ENCODE data around the gene PID1.

PID1 gene

DNA sequence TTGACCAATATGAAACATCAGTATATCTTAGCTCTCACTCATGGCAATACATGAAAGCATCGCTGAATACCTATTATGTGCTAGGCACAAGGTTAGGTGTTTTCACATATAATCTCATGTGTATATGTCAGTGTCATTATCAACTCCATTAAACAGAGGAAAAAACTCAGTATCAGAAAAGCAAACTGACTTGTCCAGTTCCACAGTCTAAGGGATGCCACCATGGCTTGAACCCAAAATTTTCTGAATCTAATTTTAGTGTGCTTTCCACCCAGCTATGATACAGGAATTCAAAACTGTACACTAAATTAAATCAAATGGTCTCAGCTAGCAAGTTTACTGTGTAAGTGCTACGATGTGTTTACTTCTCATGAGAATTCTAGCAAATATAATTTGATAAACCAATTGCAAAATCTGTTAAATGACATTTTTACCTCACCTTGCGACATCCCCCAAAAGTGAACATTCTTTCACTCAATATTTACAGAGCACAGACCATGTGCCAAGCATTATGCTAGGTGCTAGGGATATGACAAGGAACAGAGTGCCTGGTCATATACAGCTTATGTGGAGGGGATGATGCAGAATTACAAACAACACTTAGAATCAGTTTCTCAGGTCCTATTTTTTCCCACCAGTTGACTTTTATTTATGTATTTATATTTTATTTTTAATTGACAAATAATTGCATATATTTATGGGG lies 211.6 kb downstream of the PID1 start:
- DNase-seq: no peak

DNA sequence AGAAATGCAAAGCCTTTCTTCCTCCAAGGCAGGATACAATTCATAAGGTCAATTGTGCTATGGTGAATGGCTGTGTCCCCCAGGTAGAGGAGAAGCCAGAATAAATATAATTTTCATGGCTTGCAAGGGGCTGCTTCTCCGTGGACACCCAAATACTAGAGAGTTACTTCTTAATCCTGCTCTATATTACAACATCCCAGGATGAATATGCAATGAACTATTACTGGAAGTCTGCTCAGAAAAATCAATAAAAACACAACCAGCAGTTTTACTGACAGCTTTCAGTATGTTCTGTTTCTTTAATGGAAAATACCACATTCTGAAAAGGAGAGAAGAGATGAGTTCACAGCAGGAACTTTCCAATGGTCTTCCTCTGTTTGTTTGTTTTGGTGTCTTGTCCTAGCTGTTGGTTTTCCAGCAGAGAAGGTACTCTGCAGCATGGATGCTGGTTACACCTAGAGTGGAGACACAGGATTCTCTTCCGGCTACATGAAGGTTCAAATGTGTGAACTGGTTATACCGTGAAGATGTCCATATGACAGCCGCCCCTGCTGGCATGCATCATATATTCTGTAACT lies 213.0 kb downstream of the PID1 start:
- DNase-seq: no peak

DNA sequence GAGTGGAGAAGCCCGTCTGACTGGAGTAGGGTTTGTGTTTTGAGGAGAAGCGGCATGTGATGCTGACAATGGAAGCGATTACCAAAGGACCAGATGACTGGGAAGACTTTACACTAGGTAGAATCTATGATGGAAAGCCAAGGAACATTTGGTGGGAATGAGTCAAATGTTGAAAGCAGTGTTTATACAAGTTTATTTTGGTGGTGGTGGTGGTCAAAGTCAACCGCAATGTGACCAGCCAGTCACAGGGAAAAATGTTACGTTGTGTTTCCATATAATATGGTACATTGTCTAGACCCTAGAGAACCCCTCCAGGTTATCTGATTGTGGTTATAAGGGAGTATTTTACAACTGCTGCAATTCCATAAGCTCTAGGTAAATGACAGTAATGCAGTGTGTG lies 216.8 kb downstream of the PID1 start:
- no peak for DNase-seq

DNA sequence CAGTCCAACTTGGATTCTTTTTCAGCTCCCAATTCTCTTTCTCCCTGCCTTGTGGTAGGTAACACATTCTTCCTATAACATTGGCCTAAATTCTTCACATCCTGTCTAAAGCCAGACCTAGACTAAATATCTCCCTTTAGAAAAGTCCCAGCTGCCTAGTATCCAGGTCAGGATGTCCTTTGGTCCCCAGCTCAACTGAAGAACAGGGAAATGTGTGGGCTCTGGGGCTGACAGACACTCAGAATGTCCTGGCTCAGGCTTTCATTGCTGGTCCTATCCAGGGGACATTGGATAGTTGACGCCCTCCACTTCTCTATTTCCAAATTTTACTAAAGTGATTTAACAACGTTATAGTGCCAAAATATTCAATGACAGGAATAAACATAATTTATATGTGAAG lies 219.3 kb downstream of the PID1 start:
- DNase-seq: no peak

DNA sequence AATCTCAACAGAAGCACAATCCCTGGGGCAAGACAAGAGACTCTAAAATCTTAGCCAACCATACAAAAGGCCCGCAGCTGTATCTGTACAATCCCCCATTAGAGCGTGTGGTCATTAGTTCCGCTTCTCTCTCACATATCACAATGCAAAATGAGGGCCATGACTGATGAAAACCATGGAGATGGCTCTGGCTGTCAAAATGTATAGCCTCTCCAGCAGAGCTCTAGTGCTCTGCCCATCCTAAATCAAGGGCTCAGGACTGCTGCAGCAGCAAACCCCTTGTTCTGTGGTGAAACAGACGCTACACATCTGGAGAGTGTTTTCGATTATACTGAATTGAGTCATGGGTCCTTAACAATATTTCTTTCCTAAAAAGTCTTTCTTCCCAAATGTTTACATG lies 221.0 kb downstream of the PID1 start:
- no peak for DNase-seq

DNA sequence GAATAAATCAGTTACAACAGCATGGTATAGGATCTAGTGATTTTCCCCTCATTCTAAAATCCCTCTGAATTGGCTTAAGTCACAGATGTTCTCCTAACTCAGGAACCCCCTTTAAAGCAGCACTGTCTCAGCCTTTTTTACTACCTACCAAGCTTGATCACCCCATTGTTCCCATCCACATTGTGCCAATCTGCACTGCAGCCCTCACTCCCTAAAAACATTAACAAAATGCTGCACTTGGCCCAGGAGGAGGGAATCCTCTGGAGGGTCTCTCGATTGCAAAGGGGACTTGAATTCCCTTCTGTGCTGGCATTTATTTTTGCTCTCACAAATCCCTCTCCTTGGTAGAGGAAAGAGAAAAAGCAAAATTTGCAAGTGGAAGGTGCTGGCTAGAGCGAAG lies 223.0 kb downstream of the PID1 start:
- no peak for DNase-seq

DNA sequence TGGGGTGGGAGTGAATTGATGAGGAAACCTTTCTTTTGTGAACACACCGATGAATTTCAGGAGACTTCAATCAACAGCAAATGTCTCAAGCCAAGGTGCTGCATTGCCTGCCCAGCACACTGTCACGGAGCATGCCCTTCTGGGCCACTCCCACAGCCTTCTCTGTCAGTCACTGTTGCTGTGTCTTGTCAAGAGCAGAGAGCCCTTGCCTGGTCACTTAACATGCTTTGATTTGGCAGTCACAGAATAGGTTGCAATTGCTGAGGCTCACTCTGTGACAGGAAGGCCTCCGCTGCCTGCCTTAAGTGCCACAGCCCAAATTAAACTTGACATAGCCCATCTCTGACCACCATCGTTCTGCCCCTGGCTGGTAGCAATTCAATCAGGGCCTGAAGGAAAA lies 225.4 kb downstream of the PID1 start:
- DNase-seq: no peak

DNA sequence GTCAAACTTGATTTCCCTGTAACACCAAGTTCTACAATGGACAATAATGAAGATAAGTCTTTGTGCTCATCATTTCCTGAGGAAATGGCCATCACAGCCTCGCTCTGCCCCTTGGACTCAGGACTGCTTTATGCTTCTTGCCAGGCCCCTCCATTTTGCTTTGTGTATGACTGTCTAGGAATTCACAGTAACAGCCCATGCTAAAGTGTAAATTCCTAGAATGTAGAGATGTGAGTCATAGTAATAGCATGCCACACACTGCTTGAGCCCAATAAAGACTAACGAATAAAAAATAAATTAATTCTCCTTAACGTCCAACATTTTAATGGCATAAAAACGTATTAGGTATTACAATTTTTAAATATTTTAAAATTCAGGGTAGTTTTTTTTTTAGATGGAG lies 226.5 kb downstream of the PID1 start:
- no peak for DNase-seq

DNA sequence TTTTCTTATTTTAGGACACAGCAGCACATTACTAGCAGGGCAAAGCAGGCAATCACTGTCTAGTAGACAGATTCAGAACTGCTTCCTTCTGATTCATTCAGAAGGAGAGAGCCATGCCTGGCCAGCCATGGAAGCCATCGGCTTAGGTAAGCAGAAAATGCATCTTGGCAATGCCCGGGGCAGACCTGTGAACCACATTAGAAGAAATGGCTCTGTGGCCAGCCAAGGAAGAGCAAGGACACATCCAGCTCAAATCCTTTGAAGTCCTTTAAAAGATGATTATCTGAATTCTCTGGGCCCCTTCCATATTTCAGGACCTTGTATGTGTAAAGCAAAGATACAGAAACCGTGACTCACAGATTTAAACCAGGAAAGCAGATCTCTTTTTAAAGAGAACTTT lies 227.4 kb downstream of the PID1 start:
- DNase-seq: no peak

DNA sequence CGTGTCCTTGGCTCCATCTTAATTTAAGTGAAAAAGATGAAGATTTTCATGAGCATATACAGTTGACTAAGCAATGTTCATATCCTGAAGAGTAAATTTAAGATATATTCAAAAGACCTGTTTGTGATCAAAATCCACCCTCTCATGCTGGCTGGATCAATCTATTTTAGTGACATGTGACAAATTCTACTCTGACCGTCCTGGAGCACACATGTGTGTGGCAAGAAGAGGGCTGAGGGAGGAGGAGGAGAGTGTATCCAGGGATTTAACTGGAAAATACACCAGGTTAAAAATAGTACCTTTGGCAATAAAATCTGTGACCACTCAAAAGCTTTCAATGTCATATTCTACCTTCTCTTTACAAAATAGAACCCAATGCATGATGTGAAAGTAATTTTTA lies 228.7 kb downstream of the PID1 start:
- no peak for DNase-seq

DNA sequence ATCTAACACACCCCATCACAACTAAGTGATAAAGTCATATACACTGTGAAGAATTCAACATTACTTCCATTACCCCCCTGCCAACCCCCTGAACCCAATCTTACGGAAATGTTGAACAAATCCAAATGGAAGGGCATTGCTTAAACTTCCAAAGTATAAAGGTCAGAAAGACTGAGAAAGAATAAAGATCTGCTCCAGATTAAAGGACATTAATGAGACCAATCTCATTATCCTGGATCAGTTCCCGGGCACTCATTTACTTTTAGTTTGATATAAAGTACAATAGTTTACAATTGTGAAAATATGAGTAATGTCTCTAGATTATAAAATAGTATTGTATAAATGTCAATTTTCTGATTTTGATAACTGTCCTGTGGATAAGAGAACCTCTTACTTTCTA lies 229.4 kb downstream of the PID1 start:
- DNase-seq: no peak

DNA sequence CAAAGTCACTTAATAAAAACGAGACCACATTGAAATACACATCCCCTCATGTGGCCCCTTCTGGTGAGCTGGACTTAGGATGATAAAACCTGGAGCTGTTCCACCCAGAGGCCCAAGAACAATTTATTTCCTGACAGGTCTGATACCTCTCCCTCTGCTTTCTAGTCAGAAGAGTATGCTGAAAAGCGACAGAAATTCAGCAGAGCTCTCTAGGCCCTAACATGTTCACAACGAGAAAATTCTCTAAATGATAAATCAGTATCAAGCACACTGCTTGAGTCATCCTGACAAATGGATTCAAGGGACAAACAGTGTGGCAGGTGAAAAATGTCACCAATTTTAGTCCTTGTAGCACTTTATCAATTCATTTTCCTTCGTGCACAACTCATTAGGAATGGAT lies 233.5 kb downstream of the PID1 start:
- no peak for DNase-seq

DNA sequence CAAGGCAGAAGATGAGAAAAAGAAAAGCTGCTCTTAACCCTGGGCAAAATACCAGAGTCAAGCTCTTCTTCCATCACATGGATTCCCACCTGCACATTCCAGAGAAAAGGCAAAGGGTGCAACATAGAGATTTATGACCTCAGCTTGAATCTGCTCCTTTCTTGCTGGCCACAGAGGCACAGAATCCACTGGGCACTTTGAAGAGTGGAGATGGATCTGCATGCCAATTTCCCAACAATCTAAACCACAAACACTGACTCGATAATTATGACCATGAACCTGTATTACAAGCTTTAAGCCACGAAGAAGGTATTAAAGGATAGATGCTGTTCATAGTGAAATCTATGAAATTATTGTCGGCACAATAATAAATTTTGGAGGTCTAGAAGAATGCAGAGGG lies 237.3 kb downstream of the PID1 start:
- no peak for DNase-seq

DNA sequence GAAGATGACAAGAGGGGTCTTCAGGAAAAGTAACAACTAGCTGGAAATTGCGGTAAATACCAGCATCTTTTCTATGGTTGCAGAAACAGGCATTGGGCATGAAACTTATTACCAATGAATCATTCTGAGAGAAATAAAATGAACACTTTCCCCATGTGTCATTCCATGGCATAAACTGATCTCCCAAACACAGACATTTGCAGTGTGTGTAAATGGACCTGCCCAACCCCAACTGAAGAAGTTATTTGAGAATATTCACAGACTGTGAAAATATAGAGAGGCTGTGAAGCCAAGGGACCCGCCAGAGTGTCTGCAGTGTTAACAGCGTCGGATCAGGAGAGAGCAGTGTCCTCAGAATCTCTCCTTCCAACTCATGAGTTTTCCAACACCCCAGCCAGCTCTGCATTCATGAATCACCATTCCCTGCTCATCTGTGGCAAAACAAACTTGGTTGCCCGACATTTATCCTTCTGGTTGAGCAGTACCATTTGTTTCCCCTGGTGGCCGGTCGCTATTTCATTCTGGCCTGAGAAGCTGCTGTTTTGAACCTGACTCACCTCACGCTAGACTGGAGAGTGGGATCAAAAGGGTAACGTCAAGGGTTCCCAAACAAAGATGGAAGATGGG lies 238.4 kb downstream of the PID1 start:
- no peak for DNase-seq

DNA sequence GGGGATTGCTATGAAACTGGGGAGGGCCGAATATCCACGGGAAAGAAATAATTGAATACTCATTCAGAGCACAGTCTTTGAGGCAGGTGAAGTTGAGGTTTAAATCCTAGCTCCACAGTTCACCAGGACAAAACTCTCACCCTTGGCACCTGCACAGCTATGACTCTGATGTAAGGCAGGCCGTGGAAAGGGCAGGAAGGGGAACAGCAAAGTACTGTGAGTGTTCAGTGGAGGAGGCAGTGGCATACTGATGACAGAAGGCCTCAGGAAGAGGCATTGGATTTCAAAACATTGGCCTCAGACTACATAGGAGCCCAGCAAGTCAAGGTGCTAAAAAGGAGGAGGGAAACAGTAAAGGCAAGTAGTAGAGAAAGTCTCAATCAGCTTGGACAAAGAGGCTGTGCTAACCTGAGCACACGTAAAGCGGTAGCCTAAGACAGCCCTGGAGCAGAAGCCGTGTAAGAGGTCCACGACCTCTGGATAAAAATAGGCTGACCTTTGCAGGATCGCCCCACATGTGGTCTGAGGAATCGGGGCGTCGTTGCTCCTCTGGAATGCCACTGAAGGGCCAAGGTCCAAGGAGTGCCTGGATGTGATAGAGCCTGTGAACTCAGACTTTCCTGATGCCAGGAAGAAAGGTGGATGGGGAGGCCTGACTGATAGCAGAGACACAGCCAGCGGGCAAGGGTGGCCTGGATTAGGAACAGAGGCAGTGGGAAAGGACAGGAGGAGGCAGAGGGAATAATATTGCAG lies 243.6 kb downstream of the PID1 start:
- no peak for DNase-seq

DNA sequence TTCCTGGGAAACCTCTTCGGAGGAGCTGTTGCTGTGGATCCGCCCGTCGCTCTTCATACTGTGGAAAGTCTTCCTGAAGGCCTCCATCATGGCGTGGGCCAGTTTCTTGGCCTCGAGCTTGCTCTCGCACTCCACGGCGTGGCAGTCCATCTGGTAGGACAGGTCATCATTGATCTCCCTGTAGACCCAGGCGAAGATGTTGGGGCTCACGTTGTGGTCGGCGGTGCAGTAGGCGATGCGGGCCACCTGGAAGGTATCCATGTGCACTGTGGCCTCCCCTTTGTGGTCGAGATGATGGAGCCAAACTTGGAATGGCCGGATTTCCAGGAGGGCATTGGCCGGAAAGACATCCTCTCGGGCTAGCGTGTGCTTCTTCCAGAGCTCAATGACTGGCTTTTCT lies 245.4 kb downstream of the PID1 start:
- no peak for DNase-seq

DNA sequence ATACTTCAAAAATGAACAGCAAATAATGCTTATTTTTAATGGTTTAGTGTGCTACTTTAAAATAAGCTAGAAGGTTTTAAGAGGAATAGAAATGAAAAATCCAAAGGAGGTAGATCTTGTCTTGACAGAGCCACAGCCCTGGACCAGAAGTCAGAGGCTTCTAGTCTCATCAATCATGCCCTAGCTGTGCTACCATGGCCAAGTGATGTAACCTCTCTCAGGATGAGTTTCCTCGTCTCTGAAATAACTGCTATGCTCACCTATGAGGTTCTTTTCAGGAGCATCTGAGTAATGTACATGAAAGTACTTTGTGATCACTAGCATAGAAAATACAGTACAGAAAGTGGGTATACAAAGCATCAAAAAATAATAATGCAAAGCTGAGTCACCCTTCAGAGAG lies 248.4 kb downstream of the PID1 start:
- DNase-seq: no peak

DNA sequence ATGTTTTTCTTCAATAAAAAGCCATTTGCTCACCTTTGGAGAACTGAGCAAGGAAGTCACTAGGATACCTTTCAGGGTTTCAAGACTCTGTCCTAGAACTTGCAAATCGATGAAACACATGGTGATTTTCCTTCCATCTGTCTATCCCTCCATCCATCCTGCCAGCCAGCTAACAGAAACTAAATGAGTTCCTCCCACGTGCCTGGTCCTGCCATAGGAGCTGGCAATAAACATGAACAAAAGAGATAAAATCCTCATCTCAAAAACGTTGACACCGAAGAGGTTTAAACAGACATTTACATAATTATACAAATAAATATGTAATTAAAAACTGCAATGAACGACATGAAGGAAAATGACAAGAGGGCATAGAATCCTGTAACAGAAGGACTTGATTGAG lies 249.0 kb downstream of the PID1 start:
- DNase-seq: no peak

DNA sequence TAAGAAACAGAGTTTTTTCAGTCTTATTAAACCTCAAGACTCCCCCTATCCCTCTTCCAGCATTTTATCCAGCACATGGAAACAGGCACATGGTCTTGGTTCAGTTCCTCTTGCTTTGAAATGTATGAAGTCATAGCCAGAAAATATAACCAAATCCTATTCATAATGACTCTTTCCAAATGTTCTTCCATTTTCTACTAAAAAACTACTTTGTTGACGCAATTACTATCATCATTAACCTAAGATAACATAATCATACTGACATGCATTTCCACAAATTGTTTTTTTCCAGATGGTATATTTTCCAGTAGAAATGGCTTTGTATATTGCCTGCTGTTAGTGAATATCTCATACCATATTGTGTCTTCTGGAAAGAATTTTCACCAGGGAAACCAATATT lies 261.3 kb downstream of the PID1 start:
- no peak for DNase-seq

DNA sequence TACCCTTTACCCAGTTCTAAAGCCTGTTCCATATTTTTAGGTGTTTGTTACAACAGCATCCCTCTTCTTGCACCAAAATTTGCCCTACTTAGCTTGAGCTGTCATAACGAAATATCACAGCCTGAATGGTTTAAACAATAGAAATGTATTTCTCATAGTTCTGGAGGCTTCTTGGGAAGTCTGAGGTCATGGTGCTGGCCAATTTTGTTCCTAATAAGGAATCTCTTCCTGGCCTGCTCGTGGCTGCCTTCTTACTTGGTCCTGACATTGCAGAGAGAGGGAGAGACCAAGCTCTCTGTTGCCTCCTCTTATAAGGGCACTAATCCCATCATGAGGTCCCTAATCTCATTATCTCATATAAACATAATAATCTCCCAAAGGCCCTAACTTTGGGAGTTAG lies 267.8 kb downstream of the PID1 start:
- DNase-seq: no peak

DNA sequence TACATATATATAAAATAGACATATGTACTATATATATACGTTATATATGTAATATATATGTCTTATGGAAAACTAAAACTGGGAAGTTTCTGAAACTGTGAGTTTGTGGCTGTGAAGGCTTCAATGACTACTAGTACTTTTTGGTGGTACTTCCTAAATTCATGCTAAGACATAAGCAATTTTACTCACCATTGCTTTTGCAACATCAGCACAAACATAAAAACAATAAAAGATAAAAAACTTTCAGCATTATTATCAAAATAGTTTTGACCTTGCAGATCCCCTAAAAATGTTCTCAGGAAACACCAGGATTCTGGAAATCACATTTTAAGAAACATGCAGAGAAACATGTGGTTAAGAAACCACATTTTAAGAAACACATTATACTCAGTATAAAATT lies 269.9 kb downstream of the PID1 start:
- no peak for DNase-seq

DNA sequence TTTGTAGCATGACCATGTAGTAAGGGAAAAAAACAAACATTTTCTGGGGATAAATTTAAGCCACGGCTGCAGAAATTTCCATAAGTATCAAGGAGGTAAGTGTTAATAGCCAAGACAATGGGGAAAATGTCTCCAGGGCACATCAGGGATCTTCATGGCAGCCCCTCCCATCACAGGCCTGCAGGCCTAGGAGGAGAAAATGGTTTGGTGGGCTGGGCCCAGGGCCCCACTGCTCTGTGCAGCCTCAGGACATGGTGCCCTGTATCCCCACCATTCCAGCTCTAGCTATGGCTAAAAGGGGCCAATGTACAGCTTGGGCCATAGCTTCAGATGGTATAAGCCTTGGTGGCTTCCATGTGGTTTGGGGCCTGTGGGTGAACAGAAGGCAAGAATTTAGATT lies 271.8 kb downstream of the PID1 start:
- no peak for DNase-seq

DNA sequence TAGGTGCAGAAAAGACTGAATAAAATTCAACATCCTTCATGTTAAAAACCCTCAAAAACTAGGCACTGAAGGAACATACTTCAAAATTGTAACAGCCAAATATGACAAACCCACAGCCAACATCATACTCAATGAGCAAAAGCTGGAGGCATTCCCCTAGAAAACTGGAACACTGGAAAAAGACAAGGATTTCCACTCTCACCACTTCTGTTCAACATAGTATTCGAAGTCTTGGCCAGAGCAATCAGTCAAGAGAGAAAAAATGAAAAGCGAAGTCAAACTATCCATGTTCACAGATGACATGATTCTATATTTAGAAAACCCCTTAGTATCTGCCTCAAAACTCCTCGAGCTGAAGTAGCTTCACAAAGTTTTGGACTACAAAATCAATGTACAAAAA lies 282.3 kb downstream of the PID1 start:
- no peak for DNase-seq
